ENCODE data around the gene VIL1.

The VIL1 gene

DNA sequence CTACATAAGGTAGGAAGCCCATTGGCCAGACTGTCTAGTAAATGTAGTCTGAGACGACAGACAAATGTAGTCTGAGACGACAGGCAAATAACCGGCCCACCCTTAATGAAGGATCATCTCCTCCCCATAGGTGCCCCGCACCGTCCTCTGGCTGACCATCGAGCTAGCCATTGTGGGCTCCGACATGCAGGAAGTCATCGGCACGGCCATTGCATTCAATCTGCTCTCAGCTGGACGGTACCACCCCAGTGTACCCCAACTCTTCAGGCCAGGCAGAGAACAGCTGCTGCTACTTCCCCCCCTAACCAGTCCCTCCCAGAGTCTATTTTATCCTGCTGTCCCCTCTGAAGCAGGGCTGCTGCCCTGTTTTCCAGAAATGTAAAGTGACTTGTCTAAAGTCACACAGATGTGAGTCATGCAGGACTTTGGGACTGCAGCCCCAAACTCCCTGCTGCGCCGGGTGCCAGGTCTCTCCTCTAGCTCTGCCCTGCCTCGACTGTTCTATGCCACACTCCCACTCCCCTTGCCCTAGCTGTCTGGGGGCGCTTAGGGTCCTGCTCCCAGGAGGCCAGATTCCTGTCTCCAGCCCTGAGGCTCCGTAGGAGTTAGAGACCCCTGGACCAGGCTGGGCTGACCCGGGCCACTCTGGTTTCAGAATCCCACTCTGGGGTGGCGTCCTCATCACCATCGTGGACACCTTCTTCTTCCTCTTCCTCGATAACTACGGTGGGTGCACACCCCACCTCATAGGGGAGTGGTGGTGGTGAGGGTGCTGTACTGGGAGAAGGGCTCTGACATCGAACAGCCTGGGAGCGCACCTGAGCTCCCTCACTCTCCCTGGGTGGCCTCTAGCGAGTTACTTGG lies 32.2 kb upstream of the VIL1 start:
- H3K36me3 ChIP-seq (ENCODE audit: control insufficient read depth, insufficient read depth, low read length) = no peaks in the 10 kb centered on the region
- no peaks in the 10 kb centered on the region for H3K9me3 ChIP-seq (ENCODE audit: control insufficient read depth, insufficient read depth, low read length)
- H3K4me3 ChIP-seq (ENCODE audit: low read depth, low read length) = peak overlapping the region; percentile 70
- peaks cover 43% of the 10 kb centered on the region for H3K27me3 ChIP-seq (ENCODE audit: control insufficient read depth, insufficient read depth, low read length)
- peaks cover 4% of the 10 kb centered on the region for H3K4me1 ChIP-seq (ENCODE audit: control insufficient read depth, insufficient read depth, low read length)
- H3K9ac ChIP-seq (ENCODE audit: low read depth, low read length) = no peak overlapping the region

DNA sequence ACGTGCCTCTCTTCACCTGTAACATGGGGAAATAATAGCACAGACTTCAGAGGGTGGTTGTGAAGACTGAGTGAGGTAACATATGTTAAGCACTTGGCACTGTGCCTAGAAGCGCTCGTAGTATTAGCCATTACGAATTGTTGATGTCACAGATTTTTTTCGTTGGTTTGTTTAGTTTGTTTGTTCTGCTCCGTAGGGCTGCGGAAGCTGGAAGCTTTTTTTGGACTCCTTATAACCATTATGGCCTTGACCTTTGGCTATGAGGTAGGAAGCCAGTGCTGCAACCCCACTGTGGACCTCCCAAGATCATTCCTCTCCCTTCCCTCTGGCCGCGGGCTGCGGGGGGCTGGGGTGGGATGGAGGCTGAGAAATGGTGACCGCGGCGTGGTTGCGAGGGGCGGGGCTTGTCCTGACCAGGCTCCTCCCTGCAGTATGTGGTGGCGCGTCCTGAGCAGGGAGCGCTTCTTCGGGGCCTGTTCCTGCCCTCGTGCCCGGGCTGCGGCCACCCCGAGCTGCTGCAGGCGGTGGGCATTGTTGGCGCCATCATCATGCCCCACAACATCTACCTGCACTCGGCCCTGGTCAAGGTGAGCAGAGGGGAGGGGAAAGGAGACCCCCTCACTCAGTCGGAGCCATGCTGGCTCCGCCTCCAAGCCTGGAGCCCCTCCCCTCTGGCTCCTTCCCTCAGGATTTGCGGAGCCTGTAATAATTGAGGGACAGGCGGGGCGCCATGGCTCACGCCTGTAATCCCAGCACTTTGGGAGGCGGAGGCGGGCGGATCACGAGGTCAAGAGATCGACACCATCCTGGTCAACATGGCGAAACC lies 31.3 kb upstream of the VIL1 start:
- Histone ChIP-seq H3K4me3 (ENCODE audit: low read depth, low read length) (peak overlapping the region; percentile 70), H3K9ac (ENCODE audit: low read depth, low read length) (peak overlapping the region; percentile 62), H3K4me1 (ENCODE audit: control insufficient read depth, insufficient read depth, low read length) (peaks cover 4% of the 10 kb centered on the region), H3K36me3 (ENCODE audit: control insufficient read depth, insufficient read depth, low read length) (no peaks in the 10 kb centered on the region), H3K9me3 (ENCODE audit: control insufficient read depth, insufficient read depth, low read length) (no peaks in the 10 kb centered on the region), H3K27me3 (ENCODE audit: control insufficient read depth, insufficient read depth, low read length) (peaks cover 36% of the 10 kb centered on the region)

DNA sequence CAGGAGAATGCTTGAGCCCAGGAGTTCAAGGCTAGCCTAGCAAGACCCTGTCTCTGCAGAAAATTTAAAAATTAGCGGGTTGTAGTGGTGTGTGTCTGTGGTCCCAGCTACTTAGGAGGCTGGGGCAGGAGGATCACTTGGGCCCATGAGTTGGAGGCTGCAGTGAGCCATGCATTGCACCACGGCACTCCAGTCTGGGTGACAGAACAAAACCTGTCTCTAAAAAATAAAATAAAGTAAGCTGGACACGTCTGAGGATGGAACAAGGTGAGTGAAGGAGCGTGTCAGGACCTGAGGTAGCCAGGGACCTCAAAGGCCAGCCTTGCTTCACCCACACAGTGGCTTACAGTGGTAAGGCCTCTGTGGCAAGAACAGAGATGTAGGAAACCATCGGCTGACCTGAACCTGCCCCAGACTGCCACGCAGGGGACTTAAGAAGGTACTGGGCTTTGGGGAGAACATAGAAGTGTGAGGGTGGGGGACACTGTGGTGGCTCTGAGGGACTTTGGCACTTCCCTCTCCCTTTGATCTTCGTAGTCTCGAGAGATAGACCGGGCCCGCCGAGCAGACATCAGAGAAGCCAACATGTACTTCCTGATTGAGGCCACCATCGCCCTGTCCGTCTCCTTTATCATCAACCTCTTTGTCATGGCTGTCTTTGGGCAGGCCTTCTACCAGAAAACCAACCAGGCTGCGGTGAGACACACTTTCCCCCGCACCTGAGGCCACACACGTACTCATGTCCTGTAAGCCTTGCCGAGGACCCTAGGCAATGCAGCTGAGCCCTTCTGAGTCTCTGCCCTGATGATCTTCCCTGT lies 29.4 kb upstream of the VIL1 start:
- Histone ChIP-seq H3K9me3 (ENCODE audit: control insufficient read depth, insufficient read depth, low read length) (no peaks in the 10 kb centered on the region), H3K4me1 (ENCODE audit: control insufficient read depth, insufficient read depth, low read length) (peaks cover 6% of the 10 kb centered on the region), H3K9ac (ENCODE audit: low read depth, low read length) (no peak overlapping the region), H3K27me3 (ENCODE audit: control insufficient read depth, insufficient read depth, low read length) (peaks cover 35% of the 10 kb centered on the region), H3K36me3 (ENCODE audit: control insufficient read depth, insufficient read depth, low read length) (no peaks in the 10 kb centered on the region), H3K4me3 (ENCODE audit: low read depth, low read length) (no peak overlapping the region)

DNA sequence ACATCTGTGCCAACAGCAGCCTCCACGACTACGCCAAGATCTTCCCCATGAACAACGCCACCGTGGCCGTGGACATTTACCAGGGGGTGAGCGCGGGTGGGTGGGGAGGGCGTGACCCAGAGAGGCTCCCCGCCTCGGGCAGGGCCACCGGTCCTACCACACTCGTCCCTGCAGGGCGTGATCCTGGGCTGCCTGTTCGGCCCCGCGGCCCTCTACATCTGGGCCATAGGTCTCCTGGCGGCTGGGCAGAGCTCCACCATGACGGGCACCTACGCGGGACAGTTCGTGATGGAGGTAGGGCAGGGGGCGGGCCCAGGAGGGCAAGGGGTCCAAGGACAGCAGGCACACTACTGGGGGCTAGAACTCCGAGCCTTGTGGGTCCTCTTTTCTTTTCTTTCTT lies 27.7 kb upstream of the VIL1 start:
- H3K9me3 ChIP-seq (ENCODE audit: control insufficient read depth, insufficient read depth, low read length) = no peaks in the 10 kb centered on the region
- H3K4me1 ChIP-seq (ENCODE audit: control insufficient read depth, insufficient read depth, low read length) = peaks cover 6% of the 10 kb centered on the region
- no peaks in the 10 kb centered on the region for H3K36me3 ChIP-seq (ENCODE audit: control insufficient read depth, insufficient read depth, low read length)
- no peak overlapping the region for H3K4me3 ChIP-seq (ENCODE audit: low read depth, low read length)
- no peak overlapping the region for H3K9ac ChIP-seq (ENCODE audit: low read depth, low read length)
- H3K27me3 ChIP-seq (ENCODE audit: control insufficient read depth, insufficient read depth, low read length) = peaks cover 27% of the 10 kb centered on the region

DNA sequence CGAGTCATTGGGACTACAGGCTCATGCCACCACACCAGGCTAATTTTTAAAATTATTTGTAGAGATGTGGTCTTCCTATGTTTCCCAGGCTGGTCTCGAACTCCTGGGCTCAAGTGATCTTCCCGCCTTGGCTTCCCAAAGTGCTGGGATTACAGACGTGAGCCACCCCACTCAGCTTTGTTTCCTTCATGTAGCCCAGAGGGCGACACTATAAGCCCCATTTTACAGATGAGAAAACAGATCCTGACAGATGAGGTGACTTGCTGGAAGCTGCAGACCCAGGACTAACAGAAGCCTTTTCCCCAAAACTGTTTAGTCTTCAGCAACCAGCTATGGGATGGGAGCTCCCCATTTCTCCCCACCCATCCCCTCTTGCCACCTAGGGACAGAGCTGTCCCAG lies 26.5 kb upstream of the VIL1 start:
- Histone ChIP-seq H3K27me3 (ENCODE audit: control insufficient read depth, insufficient read depth, low read length) (peaks cover 26% of the 10 kb centered on the region), H3K9me3 (ENCODE audit: control insufficient read depth, insufficient read depth, low read length) (no peaks in the 10 kb centered on the region), H3K9ac (ENCODE audit: low read depth, low read length) (no peak overlapping the region), H3K36me3 (ENCODE audit: control insufficient read depth, insufficient read depth, low read length) (no peaks in the 10 kb centered on the region), H3K4me1 (ENCODE audit: control insufficient read depth, insufficient read depth, low read length) (peaks cover 2% of the 10 kb centered on the region), H3K4me3 (ENCODE audit: low read depth, low read length) (no peak overlapping the region)

DNA sequence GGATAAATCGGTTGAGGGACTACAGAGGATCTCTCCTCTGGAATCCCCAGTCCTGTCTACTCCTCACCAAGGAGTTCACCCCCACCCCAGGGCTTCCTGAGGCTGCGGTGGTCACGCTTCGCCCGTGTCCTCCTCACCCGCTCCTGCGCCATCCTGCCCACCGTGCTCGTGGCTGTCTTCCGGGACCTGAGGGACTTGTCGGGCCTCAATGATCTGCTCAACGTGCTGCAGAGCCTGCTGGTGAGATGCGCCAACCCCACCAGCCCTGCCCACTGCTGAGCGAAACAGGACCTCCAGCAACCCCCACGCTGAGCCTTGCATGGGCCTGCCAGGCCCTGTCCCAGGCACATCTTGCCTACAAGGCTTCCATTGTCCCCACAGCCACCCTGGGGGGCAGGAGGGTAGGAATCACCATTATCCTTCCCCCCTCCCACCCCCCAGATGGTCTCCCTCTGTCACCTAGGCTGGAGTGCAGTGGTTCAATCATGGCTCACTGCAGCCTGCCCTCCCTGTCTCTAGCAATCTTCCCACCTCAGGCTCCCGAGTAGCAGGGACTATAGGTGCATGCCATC lies 25.9 kb upstream of the VIL1 start:
- Histone ChIP-seq H3K4me1 (ENCODE audit: control insufficient read depth, insufficient read depth, low read length) (peaks cover 4% of the 10 kb centered on the region), H3K4me3 (ENCODE audit: low read depth, low read length) (no peak overlapping the region), H3K9me3 (ENCODE audit: control insufficient read depth, insufficient read depth, low read length) (no peaks in the 10 kb centered on the region), H3K9ac (ENCODE audit: low read depth, low read length) (no peak overlapping the region), H3K36me3 (ENCODE audit: control insufficient read depth, insufficient read depth, low read length) (no peaks in the 10 kb centered on the region), H3K27me3 (ENCODE audit: control insufficient read depth, insufficient read depth, low read length) (peaks cover 31% of the 10 kb centered on the region)

DNA sequence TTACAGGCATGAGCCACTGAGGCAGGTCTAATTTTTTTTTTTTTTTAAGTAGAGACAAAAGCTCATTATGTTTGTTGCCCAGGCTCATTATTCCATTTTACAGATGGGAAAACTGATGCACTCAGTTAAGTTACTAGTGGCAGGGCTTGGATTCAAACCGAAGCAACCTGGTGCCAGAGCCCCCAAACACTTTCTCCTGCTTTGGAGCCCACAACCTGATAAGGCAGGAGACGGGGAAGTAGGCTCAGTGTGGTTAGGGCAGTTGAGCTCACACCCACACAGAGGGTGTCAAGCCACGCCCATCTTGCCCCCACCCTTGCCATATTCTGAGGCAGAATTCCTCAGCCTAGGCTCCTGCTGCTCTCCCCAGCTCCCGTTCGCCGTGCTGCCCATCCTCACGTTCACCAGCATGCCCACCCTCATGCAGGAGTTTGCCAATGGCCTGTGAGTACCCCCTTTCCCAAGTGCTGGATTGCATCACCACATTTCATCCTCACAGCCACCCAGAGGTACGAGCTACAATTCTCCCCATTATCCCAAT lies 25.1 kb upstream of the VIL1 start:
- Histone ChIP-seq H3K4me3 (ENCODE audit: low read depth, low read length) (no peak overlapping the region), H3K4me1 (ENCODE audit: control insufficient read depth, insufficient read depth, low read length) (peaks cover 4% of the 10 kb centered on the region), H3K36me3 (ENCODE audit: control insufficient read depth, insufficient read depth, low read length) (no peaks in the 10 kb centered on the region), H3K9ac (ENCODE audit: low read depth, low read length) (no peak overlapping the region), H3K9me3 (ENCODE audit: control insufficient read depth, insufficient read depth, low read length) (no peaks in the 10 kb centered on the region), H3K27me3 (ENCODE audit: control insufficient read depth, insufficient read depth, low read length) (peaks cover 38% of the 10 kb centered on the region)

DNA sequence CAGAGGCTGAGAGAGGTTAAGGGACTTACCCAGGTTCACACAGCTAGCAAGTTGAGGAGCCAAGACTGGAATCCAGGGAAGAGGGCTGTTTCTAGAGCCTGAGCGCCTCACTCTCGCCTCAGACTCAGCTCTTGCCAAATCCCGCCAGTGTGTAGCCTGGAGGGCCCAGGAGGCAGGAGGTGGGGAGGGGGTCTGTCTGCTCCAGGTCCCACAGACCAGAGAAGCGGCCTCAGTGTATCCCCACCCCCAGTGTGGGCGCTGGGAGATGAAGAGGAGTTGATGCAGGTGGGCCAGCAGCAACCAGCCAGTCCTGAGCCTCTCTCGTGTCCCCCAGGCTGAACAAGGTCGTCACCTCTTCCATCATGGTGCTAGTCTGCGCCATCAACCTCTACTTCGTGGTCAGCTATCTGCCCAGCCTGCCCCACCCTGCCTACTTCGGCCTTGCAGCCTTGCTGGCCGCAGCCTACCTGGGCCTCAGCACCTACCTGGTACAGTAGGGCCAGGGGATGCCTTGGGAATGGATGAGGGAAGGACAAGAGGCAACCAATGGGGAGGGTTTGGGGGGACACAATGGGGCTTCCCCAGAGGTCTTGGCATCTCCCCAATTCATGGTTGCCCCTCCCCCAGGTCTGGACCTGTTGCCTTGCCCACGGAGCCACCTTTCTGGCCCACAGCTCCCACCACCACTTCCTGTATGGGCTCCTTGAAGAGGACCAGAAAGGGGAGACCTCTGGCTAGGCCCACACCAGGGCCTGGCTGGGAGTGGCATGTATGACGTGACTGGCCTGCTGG lies 24.4 kb upstream of the VIL1 start:
- Histone ChIP-seq H3K27me3 (ENCODE audit: control insufficient read depth, insufficient read depth, low read length) (peaks cover 42% of the 10 kb centered on the region), H3K9me3 (ENCODE audit: control insufficient read depth, insufficient read depth, low read length) (no peaks in the 10 kb centered on the region), H3K4me1 (ENCODE audit: control insufficient read depth, insufficient read depth, low read length) (peaks cover 4% of the 10 kb centered on the region), H3K4me3 (ENCODE audit: low read depth, low read length) (no peak overlapping the region), H3K9ac (ENCODE audit: low read depth, low read length) (no peak overlapping the region), H3K36me3 (ENCODE audit: control insufficient read depth, insufficient read depth, low read length) (no peaks in the 10 kb centered on the region)

DNA sequence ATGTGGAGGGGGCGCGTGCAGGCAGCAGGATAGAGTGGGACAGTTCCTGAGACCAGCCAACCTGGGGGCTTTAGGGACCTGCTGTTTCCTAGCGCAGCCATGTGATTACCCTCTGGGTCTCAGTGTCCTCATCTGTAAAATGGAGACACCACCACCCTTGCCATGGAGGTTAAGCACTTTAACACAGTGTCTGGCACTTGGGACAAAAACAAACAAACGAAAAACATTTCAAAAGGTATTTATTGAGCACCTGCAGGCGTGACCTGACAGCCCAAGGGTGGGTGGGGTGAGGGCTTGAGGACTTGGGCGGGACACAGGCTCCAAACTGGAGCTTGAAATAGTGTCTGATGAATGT lies 23.9 kb upstream of the VIL1 start:
- H3K27me3 ChIP-seq (ENCODE audit: control insufficient read depth, insufficient read depth, low read length) = peaks cover 40% of the 10 kb centered on the region
- no peak overlapping the region for H3K9ac ChIP-seq (ENCODE audit: low read depth, low read length)
- H3K9me3 ChIP-seq (ENCODE audit: control insufficient read depth, insufficient read depth, low read length) = no peaks in the 10 kb centered on the region
- H3K4me3 ChIP-seq (ENCODE audit: low read depth, low read length) = peak overlapping the region; percentile 90
- H3K36me3 ChIP-seq (ENCODE audit: control insufficient read depth, insufficient read depth, low read length) = no peaks in the 10 kb centered on the region
- H3K4me1 ChIP-seq (ENCODE audit: control insufficient read depth, insufficient read depth, low read length) = peaks cover 4% of the 10 kb centered on the region

DNA sequence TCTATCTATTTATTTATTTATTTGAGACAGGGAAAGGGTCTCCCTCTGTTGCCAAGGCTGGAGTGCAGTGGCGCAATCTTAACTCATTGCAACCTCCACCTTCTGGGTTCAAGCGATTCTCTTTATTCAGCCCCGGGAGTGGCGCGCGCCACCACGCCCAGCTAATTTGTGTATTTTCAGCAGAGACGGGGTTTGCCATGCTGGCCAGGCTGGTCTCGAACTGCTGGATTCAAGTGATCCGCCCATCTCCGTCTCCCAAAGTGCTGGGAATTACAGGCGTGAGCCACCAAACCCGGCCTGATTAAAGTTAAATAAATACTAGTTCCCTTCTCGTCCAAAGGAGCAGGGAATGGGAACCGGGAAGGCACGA lies 23.5 kb upstream of the VIL1 start:
- H3K4me3 ChIP-seq (ENCODE audit: low read depth, low read length) = peak overlapping the region; percentile 90
- H3K9ac ChIP-seq (ENCODE audit: low read depth, low read length) = peak overlapping the region; percentile 24
- H3K9me3 ChIP-seq (ENCODE audit: control insufficient read depth, insufficient read depth, low read length) = no peaks in the 10 kb centered on the region
- no peaks in the 10 kb centered on the region for H3K36me3 ChIP-seq (ENCODE audit: control insufficient read depth, insufficient read depth, low read length)
- peaks cover 40% of the 10 kb centered on the region for H3K27me3 ChIP-seq (ENCODE audit: control insufficient read depth, insufficient read depth, low read length)
- peaks cover 4% of the 10 kb centered on the region for H3K4me1 ChIP-seq (ENCODE audit: control insufficient read depth, insufficient read depth, low read length)
